HCT116 (cell line): ENCODE data around the gene MBLAC1. TPM values are rescaled to one million over a fixed set of nuclear protein-coding genes. Genes with fewer than 3 reads are reported as not detected.
A peak's percentile ranks its signal among the peaks of the same experiment; 100 is the strongest.

ENCODE experiments used
- ATAC-seq: fragments of 200-7000 bp; cut with Tn5 transposase; 2 replicates; pipeline ENCODE4 v1.9.1; 2020; ENCODE audit warnings: mild to moderate bottlenecking, moderate library complexity
- BruUV-seq: library from RNA; stranded (reverse); fragments of 400-500 nt; replicated peaks from 2 replicates; lab custom pipeline; 2021; lab: Mats Ljungman, UMichigan
- CTCF ChIA-PET: fragments of 300-600 bp; sonication (Branson Sonifier 250); formaldehyde crosslinking; loops from one replicate; lab custom pipeline; 2021; ENCODE audit warnings: antibody characterized with exemption; lab: Charles Lee
- POLR2A ChIA-PET: fragments of 300-600, 350-600 bp; sonication (Branson Sonifier 250); formaldehyde crosslinking; loops from one replicate; lab custom pipeline; 2021; ENCODE audit warnings: antibody characterized with exemption; lab: Charles Lee
- RAD21 ChIA-PET, 2 experiments: fragments of 300-600 bp; sonication (Branson Sonifier 250); formaldehyde crosslinking; loops; one replicate each; lab custom pipeline; 2023; ENCODE audit warnings: low total read pairs in 2 of 2; ENCODE audit not compliant: uncharacterized antibody in 2 of 2, unreplicated experiment in 2 of 2, low non-redundant PET in 1 of 2; lab: Charles Lee
- DNase-seq: peaks from one replicate; pipeline ENCODE4 v3.0.0-alpha.2; 2010; ENCODE audit warnings: low read depth, low spot score
- H2AFZ ChIP-seq: fragments of 200-600 bp; shearing (Covaris generic), sonication (generic); 2 replicates; pipeline ENCODE4 v1.6.1; 2017; ENCODE audit warnings: low read depth, mixed run types, mixed read lengths, antibody characterized with exemption, low read length; ENCODE audit not compliant: poor library complexity, severe bottlenecking
- H3K27ac ChIP-seq: 2 replicates; pipeline ENCODE4 v1.5.1; 2012; ENCODE audit warnings: low read depth, low read length
- H3K27me3 ChIP-seq: fragments of 200-600 bp; sonication (generic); 2 replicates; pipeline ENCODE4 v1.6.1; 2016; ENCODE audit warnings: mixed run types, low read length, mixed read lengths; ENCODE audit not compliant: insufficient read depth
- H3K36me3 ChIP-seq, 2 experiments: fragments of 200-500 bp in 1 of 2; fragments of 200-600 bp in 1 of 2; sonication (Bioruptor generic) in 1 of 2; sonication (generic) in 1 of 2; 2 replicates each; pipeline versions ENCODE4 v1.5.1 to v1.6.1; 2014 to 2016; ENCODE audit warnings: low read length in 2 of 2, inconsistent platforms in 1 of 2, mixed read lengths in 1 of 2, mixed run types in 1 of 2; ENCODE audit not compliant: insufficient read depth in 2 of 2, control insufficient read depth in 1 of 2
- H3K4me1 ChIP-seq, 2 experiments: fragments of 200-600 bp in 1 of 2; sonication (generic) in 1 of 2; 2 replicates each; pipeline versions ENCODE4 v1.5.1 to v1.6.1; 2012 to 2017; ENCODE audit warnings: low read length in 2 of 2, inconsistent platforms in 1 of 2, mild to moderate bottlenecking in 1 of 2, mixed read lengths in 1 of 2, mixed run types in 1 of 2, moderate library complexity in 1 of 2; ENCODE audit not compliant: insufficient read depth in 2 of 2, control insufficient read depth in 1 of 2
- H3K4me2 ChIP-seq: fragments of 200-600 bp; sonication (generic); 2 replicates; pipeline ENCODE4 v1.6.1; 2017; ENCODE audit warnings: mixed run types, low read length, mixed read lengths
- H3K4me3 ChIP-seq, 2 experiments: fragments of 200-600 bp in 1 of 2; sonication (generic) in 1 of 2; replicated peaks in 1 of 2; 2 replicates each; pipeline ENCODE4 v1.5.1; 2011 to 2016; ENCODE audit warnings: low read length in 2 of 2, control low read depth in 1 of 2, low read depth in 1 of 2, mild to moderate bottlenecking in 1 of 2, mixed read lengths in 1 of 2, mixed run types in 1 of 2
- H3K79me2 ChIP-seq: fragments of 200-600 bp; sonication (generic); 2 replicates; pipeline ENCODE4 v1.6.1; 2017; ENCODE audit warnings: mild to moderate bottlenecking, mixed run types, low read length, moderate library complexity, mixed read lengths; ENCODE audit not compliant: insufficient read depth
- H3K9ac ChIP-seq: fragments of 200-600 bp; sonication (generic); 2 replicates; pipeline ENCODE4 v1.6.1; 2016; ENCODE audit warnings: low read length, mixed read lengths
- H3K9me2 ChIP-seq: fragments of 200-600 bp; sonication (generic), shearing (Covaris generic); 2 replicates; pipeline ENCODE4 v1.6.1; 2017; ENCODE audit warnings: mixed run types, mild to moderate bottlenecking, moderate library complexity; ENCODE audit not compliant: insufficient read depth
- H3K9me3 ChIP-seq, 2 experiments: fragments of 200-500 bp in 1 of 2; fragments of 200-600 bp in 1 of 2; sonication (Bioruptor generic) in 1 of 2; sonication (generic) in 1 of 2; 2 replicates each; pipeline ENCODE4 v1.6.1; 2014 to 2017; ENCODE audit warnings: low read length in 2 of 2, mixed read lengths in 2 of 2, inconsistent platforms in 1 of 2, low read depth in 1 of 2, mild to moderate bottlenecking in 1 of 2, mixed run types in 1 of 2, moderate library complexity in 1 of 2; ENCODE audit not compliant: control insufficient read depth in 1 of 2, insufficient read depth in 1 of 2
- H4K20me1 ChIP-seq: fragments of 200-600 bp; sonication (generic), shearing (Covaris generic); 2 replicates; pipeline ENCODE4 v1.6.1; 2017; ENCODE audit warnings: mixed run types, mild to moderate bottlenecking, moderate library complexity; ENCODE audit not compliant: insufficient read depth
- ATF3 ChIP-seq: IDR thresholded peaks from 2 replicates; pipeline ENCODE4 v1.6.1; 2012
- CEBPB ChIP-seq: IDR thresholded peaks from 2 replicates; pipeline ENCODE4 v1.6.1; 2012; ENCODE audit warnings: low read depth
- CTCF ChIP-seq, 3 experiments: fragments of 200-600 bp in 1 of 3; sonication (generic) in 1 of 3; IDR thresholded peaks in 2 of 3; conservative IDR thresholded peaks in 1 of 3; 2 replicates each; pipeline ENCODE4 v1.5.1; 2012 to 2017; ENCODE audit warnings: low read depth in 2 of 3, low read length in 2 of 3, antibody characterized with exemption in 1 of 3, borderline replicate concordance in 1 of 3, control low read depth in 1 of 3, mild to moderate bottlenecking in 1 of 3, mixed read lengths in 1 of 3, mixed run types in 1 of 3, moderate library complexity in 1 of 3; ENCODE audit not compliant: insufficient read depth in 1 of 3
- EZH2 ChIP-seq: fragments of 200-600 bp; sonication (generic); IDR thresholded peaks from 2 replicates; pipeline ENCODE4 v1.6.1; 2017; ENCODE audit warnings: antibody characterized with exemption, mixed run types
- EZH2phosphoT487 ChIP-seq: fragments of 200-600 bp; IDR thresholded peaks from 2 replicates; pipeline ENCODE4 v1.6.1; 2018; ENCODE audit warnings: antibody characterized with exemption, borderline replicate concordance
- FOSL1 ChIP-seq: IDR thresholded peaks from 2 replicates; pipeline ENCODE4 v1.6.1; 2012; ENCODE audit warnings: low read depth
- JUND ChIP-seq: IDR thresholded peaks from 2 replicates; pipeline ENCODE4 v1.6.1; 2012
- MAX ChIP-seq: IDR thresholded peaks from 2 replicates; pipeline ENCODE4 v1.6.1; 2012
- POLR2AphosphoS5 ChIP-seq: IDR thresholded peaks from 2 replicates; pipeline ENCODE4 v1.6.1; 2011; ENCODE audit warnings: mild to moderate bottlenecking, low read depth, low read length, moderate library complexity
- RAD21 ChIP-seq: IDR thresholded peaks from 2 replicates; pipeline ENCODE4 v1.6.1; 2012; ENCODE audit warnings: low read depth, mild to moderate bottlenecking
- SP1 ChIP-seq: IDR thresholded peaks from 2 replicates; pipeline ENCODE4 v1.6.1; 2012; ENCODE audit warnings: low read depth
- SRF ChIP-seq: IDR thresholded peaks from 2 replicates; pipeline ENCODE4 v1.6.1; 2012; ENCODE audit warnings: low read depth
- TCF7L2 ChIP-seq: IDR thresholded peaks from 2 replicates; pipeline ENCODE4 v1.7.0; 2011; ENCODE audit warnings: borderline replicate concordance, inconsistent platforms; ENCODE audit not compliant: insufficient read depth, insufficient read length; ENCODE audit errors: extremely low read depth
- YY1 ChIP-seq: IDR thresholded peaks from 2 replicates; pipeline ENCODE4 v1.6.1; 2011; ENCODE audit warnings: low read length, low read depth, moderate library complexity, mild to moderate bottlenecking; ENCODE audit not compliant: insufficient replicate concordance; ENCODE audit errors: extremely low read depth
- ZFX ChIP-seq: fragments of 450-650 bp; IDR thresholded peaks from 2 replicates; pipeline ENCODE4 v1.6.1; 2017
- ZNF274 ChIP-seq: fragments of 200-500 bp; sonication (Bioruptor generic); IDR thresholded peaks from 2 replicates; pipeline ENCODE4 v1.6.1; 2014; ENCODE audit warnings: mild to moderate bottlenecking, low read depth, low read length, inconsistent platforms
- intact Hi-C: fragments of 100-400 bp; cut with micrococcal nuclease; formaldehyde crosslinking; loops from 2 replicates; pipeline ENCODE4 v1.10.0; 2022
- total RNA-seq: library from RNA; stranded (reverse); gene quantifications from one replicate; pipeline ENCODE4 v1.2.1, GENCODE V29; 2021; ENCODE audit not compliant: unreplicated experiment

The MBLAC1 gene
- total RNA-seq, 1 experiment from 2014 or later: 2.0 TPM

GRCh38 chr7:100126239-100126930, 382 bp upstream of the MBLAC1 start:
- ChIA-PET POLR2A (interaction anchor here (1.0 to 3.0 kb wide), 2 partner anchors 22 to 25 kb away, joined by 3 to 16 read pairs; partner anchors contain the start of genes AP4M1, LAMTOR4 and MCM7), CTCF (interaction anchor here (1.0 kb wide), 1 partner anchor 44 kb away, joined by 3 read pairs; no protein-coding TSS in a partner anchor), RAD21 (no interaction called here)
- TSS peak; percentile 80 for BruUV-seq
- H3K9me3 ChIP-seq: no peaks in the 10 kb centered on the region
- no peaks in the 10 kb centered on the region for H3K36me3 ChIP-seq
- H4K20me1 ChIP-seq: no peaks in the 10 kb centered on the region
- no peak overlapping the region for H2AFZ ChIP-seq
- DNase-seq: no peak
- H3K9me2 ChIP-seq: no peaks in the 10 kb centered on the region
- H3K79me2 ChIP-seq: peaks cover 9% of the 10 kb centered on the region; the same call in 1 of the 2 replicates
- peak overlapping the region; percentile 98 for H3K9ac ChIP-seq
- ATAC-seq: peak; percentile 35
- intact Hi-C loops: no loop called here
- peaks cover 37 to 54% of the 10 kb centered on the region in 2 experiments for H3K4me1 ChIP-seq
- peak overlapping the region; percentile 84 for H3K4me2 ChIP-seq
- peak overlapping the region; percentile 78 to 87 for H3K4me3 ChIP-seq
- no peak for TF ChIP-seq ZFX
- no peak for TF ChIP-seq MAX
- TF ChIP-seq SP1: no peak
- peak overlapping the region; percentile 98 for H3K27ac ChIP-seq
- H3K27me3 ChIP-seq: no peaks in the 10 kb centered on the region

- Histone ChIP-seq H3K27ac (peak overlapping the region; percentile 98; the same call in 1 of the 2 replicates), H3K4me1 (peaks cover 37 to 54% of the 10 kb centered on the region in 2 experiments), H3K9me2 (no peaks in the 10 kb centered on the region), H3K36me3 (no peaks in the 10 kb centered on the region), H3K9me3 (no peaks in the 10 kb centered on the region), H4K20me1 (no peaks in the 10 kb centered on the region), H3K4me3 (peak overlapping the region; percentile 78 to 87), H2AFZ (no peak overlapping the region), H3K79me2 (peaks cover 9% of the 10 kb centered on the region; the same call in 1 of the 2 replicates), H3K27me3 (no peaks in the 10 kb centered on the region), H3K9ac (peak overlapping the region; percentile 98), H3K4me2 (peak overlapping the region; percentile 84)
- POLR2A ChIA-PET: interaction anchor here (0.9 to 1.4 kb wide), 3 partner anchors 21 to 208 kb away, joined by 3 to 4 read pairs (median 3); partner anchors contain the start of genes LAMTOR4 and TRIM4
- no TSS peak for BruUV-seq
- no peak for DNase-seq
- intact Hi-C loops: no loop called here
- CTCF ChIA-PET: no interaction called here
- ATAC-seq: no peak
- RAD21 ChIA-PET: no interaction called here
- TF ChIP-seq POLR2AphosphoS5 (no peak), CTCF (IDR thresholded peaks at IDR 0.05 in 2 of 3, conservative IDR thresholded peaks at IDR 0.05 in 1 of 3; ENCODE audit: borderline replicate concordance in 1 of 3, insufficient read depth in 1 of 3, low read depth in 2 of 3, low read length in 2 of 3) (no peak), JUND (no peak), RAD21 (no peak), YY1 (no peak), TCF7L2 (no peak), ATF3 (no peak), ZNF274 (no peak), EZH2 (no peak), CEBPB (no peak), ZFX (no peak), MAX (no peak), EZH2phosphoT487 (no peak), FOSL1 (no peak), SRF (no peak)
Measured at GRCh38 chr7:100127866-100128636, 1.3 kb downstream of the MBLAC1 start.
